HG02588 (cell line): ENCODE measurements around the gene PANX3.

ENCODE experiments used
- ATAC-seq: cut with Tn5 transposase; IDR thresholded peaks from one replicate; pipeline ENCODE4 v1.9.1; 2021; ENCODE audit warnings: mild to moderate bottlenecking, moderate library complexity; ENCODE audit not compliant: unreplicated experiment

Gene PANX3

DNA sequence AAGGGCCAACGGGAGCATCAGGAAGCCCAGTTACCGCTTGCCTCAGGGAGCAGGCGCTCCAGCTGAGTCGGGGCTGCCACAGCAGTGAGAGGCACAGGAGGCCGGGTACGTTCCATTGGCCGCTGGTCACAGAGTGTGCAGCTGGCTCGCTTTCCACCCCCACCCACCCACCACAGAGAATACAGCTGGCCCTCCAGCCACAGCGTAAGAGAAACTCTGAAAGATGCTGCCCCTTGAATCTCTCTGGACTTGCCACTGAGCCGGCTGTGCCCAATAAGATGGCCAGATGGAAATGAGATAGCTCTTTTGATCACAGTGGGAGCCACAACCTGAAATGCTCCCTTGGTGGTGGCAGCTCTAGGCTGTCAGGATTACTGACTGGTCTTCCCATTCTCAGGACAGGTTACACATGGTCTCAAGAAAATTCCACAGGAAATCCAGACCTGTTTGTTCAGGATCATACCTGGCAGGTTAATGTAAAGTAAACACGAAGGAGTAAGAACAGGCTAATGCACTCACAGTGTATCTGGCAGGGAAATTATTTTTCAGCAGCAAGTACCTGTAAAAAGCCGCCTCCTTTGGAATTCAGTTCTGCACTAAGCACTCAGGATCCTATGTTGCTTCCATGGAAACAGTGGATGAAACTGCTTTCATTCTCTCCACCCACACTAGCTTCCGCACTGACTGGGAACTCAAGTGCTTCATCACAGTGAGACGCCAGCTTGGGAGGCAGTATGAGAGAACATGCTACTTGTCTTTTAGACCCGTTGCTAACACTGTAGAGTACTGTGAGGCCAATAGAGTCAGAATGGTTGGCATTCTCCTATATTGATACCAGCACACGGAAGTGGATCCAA, 45.8 kb downstream of the PANX3 start:
- no peak for ATAC-seq

DNA sequence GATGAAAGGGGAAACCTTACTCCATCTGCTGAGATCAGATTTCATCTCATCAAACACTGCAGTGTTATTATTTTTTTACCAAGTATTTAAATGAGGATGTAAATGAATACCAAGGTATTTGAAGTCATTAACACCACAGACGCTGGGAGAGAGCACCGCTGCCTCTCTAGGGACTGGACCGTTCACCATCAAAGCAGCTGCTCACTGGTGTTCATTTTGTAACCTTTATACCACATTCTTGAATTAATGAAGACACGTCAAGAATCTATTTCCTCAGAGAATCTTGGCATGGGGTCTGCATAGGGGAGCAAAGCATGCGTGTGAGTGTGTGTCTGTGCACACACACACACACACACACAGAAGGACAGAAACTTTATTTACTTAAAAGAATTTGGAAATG, 46.7 kb downstream of the PANX3 start:
- no peak for ATAC-seq

DNA sequence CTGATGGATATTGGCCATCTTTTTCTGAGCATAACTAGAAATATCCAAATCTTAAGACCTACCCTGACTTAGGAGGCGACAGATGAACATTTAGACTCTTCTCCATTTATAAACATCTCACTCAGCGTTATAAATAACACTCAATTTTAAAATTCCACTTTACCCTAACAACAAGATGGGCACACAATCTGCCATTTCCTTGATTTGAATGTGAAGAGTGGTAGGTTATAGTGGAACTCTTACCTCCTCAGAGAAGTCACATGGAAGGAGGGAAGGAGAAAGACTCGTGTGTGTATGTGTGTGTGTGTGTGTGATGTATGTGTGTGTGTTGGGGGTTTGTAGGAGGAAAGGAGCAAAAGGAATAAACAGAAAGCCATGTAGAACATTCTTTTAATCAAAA, 47.3 kb downstream of the PANX3 start:
- no peak for ATAC-seq

DNA sequence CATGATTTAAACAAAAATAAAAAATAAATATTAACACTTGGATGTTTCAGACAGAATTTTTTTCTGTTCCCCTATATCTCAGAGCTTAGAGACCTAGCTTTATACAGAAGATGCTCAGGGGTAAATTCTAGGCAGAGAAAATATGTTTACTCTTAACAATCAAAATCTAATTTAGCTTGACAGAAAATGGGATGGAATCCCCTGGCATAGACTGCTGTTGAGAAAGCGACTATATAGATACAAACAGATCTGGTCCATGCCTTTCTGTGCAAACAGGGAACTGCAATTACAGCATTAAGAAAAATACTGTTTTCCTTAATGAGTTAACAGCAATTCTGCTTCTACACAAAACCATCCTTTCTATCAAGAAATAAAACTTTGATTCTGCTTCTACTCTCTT, 47.8 kb downstream of the PANX3 start:
- ATAC-seq: no peak

DNA sequence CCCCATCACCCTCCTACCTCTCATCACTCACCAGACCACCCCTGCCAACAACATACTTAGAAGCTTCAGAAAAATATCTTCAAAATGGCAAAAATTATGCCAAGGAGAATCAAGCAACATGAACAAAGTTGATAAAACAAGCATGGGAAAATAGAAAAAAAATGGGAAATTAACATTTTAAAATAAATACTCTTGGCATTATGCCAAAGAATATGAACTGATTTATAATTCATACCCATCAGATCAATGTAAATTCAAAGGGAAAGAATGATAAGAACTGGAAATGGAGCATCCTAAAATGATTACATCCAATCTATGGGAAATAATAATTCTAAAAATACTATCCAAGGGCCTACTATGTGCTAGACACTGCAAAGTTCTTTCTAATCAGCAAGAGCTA, 50.3 kb downstream of the PANX3 start:
- no peak for ATAC-seq

DNA sequence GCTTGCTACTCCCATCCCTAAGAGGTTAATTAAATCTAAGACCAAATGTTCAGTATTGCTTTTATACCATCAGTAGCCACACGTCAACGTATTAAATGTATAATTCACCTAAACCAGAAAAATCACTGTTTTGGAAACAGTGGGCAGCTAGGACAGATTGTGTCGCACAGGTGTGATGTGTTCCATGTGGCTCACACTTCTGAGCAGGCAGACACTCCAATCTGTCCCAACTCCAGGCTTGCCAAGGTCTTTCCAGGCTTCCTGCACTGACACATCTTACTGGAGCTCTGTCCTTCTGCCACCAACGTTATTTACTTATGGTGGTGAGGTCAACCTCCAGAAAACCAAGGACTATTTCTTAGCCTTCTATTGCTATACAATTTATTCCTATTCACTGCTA, 50.9 kb downstream of the PANX3 start:
- no peak for ATAC-seq

DNA sequence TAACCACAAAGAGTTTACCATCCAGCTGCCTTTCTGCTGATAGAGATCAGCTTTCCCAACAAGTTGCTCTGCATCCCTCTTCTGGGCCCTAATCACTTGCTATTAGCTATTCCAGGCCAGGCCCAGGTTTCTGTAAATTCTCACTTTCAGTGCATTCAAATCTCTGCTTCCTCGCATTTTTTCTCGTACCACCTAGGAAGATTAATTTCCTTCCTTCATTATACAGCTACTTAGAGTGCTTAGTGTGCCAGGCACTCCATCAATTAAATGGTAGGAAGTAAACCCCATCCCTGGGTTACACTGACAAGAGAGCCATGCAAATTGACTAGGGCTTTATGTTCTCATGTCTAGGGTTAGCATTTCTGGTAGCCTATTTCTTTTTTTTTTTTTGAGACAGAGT, 52.6 kb downstream of the PANX3 start:
- ATAC-seq: no peak

DNA sequence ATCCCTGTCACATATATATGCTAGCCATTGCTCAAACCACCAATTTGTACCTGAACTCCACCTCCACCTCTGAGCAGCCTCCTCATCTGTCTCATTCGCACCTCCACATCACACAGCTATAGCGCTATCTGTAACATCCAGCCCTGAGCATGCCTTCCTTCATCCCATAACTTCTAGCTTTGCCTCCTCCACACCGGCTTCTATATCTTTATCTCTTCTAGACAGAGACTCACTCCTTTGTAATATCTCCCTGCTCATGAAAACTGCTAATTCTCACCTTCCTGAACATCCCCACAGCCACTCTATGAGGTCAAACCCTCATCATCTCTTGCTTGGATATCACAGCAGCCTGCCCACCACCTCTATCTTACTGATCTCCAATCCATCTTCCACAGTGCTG, 56.4 kb downstream of the PANX3 start:
- ATAC-seq: no peak

DNA sequence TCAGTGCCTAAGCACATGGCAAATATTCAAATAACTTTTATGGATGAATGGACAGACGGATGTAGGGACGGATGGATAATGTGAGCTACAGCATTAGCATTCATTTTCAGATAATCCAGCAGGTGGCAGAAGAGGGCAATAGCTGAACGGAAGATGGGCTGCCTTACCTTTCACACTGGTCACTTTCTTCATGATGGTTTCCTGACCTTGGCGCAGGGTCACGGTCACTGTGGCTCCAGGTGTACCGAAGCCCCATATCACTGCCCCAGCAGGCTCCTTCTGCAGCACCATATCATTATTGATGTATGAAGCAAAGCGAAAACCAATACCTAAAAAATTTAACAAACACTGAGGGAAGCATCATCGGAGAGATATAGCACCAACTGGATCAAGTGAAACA, 58.0 kb downstream of the PANX3 start:
- ATAC-seq: peak; percentile 29
